B cell (primary cell): ENCODE data around the gene DENND1A.

Experiments used
- EZH2 ChIP-seq: IDR thresholded peaks from 2 replicates; pipeline ENCODE4 v1.6.1; 2012; ENCODE audit warnings: borderline replicate concordance, low read depth, mild to moderate bottlenecking, moderate library complexity, low read length; ENCODE audit not compliant: insufficient read depth, poor library complexity, severe bottlenecking
- TF ChIP-seq, protein P1 (sequence below): fragments of 200-600 bp; IDR thresholded peaks from one replicate; pipeline ENCODE4 v1.8.0; 2022; ENCODE audit warnings: antibody characterized with exemption, mild to moderate bottlenecking

DNA sequence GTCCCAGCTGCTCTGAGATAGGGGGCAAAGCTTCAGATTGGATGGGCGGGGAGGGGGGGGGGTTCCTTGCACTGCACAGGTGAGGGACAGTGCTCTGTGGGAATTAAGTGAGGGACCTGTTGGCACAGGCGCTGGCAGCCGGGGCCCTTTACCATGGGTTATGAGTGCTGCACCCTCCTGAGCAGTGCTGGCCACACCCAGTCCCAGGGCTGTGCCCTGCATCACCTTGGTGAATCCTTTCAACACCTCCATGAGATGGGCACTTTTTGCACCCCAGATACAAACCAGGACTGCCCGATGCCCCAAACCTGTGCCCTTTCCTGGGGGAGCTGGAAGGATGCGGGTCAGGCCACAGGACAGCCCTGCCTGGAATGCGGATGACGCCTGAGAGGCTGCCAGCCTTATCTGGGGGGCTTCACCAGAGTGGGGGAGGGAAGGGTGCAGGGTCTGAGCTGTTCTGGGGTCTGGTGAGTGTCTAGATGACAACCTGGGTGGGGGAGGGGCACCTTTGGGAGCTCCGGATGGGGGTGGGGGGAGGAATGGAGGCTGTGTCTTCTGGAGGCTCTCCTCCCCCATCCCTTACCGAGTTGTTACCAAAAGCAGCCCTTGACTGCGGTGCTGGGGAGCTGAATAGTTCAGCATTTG is 568.7 kb downstream of the DENND1A start:
- TF ChIP-seq, protein P1, sequence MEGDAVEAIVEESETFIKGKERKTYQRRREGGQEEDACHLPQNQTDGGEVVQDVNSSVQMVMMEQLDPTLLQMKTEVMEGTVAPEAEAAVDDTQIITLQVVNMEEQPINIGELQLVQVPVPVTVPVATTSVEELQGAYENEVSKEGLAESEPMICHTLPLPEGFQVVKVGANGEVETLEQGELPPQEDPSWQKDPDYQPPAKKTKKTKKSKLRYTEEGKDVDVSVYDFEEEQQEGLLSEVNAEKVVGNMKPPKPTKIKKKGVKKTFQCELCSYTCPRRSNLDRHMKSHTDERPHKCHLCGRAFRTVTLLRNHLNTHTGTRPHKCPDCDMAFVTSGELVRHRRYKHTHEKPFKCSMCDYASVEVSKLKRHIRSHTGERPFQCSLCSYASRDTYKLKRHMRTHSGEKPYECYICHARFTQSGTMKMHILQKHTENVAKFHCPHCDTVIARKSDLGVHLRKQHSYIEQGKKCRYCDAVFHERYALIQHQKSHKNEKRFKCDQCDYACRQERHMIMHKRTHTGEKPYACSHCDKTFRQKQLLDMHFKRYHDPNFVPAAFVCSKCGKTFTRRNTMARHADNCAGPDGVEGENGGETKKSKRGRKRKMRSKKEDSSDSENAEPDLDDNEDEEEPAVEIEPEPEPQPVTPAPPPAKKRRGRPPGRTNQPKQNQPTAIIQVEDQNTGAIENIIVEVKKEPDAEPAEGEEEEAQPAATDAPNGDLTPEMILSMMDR, result no peak
- no peak for TF ChIP-seq EZH2
